Esophagus muscularis mucosa (tissue), 3 donors: ENCODE data around the gene LAMA1.

Source experiments
- POLR2AphosphoS5 ChIP-seq, 2 donors: sonication (generic); formaldehyde crosslinking; IDR thresholded peaks; one replicate each; pipeline ENCODE4 v1.6.1; 2017; ENCODE audit warnings: antibody characterized with exemption in 2 of 2
- TF ChIP-seq, protein P1 (sequence below), 3 experiments: fragments of 200-600 bp in 2 of 3; fragments of 450-650 bp in 1 of 3; sonication (generic) in 2 of 3; IDR thresholded peaks; one replicate each; pipeline ENCODE4 v1.5.1; 2017 to 2019; ENCODE audit warnings: antibody characterized with exemption in 3 of 3, mild to moderate bottlenecking in 2 of 3, moderate library complexity in 1 of 3

- TF ChIP-seq POLR2AphosphoS5 (IDR thresholded peaks at IDR 0.05) = no peak
- TF ChIP-seq, protein P1, sequence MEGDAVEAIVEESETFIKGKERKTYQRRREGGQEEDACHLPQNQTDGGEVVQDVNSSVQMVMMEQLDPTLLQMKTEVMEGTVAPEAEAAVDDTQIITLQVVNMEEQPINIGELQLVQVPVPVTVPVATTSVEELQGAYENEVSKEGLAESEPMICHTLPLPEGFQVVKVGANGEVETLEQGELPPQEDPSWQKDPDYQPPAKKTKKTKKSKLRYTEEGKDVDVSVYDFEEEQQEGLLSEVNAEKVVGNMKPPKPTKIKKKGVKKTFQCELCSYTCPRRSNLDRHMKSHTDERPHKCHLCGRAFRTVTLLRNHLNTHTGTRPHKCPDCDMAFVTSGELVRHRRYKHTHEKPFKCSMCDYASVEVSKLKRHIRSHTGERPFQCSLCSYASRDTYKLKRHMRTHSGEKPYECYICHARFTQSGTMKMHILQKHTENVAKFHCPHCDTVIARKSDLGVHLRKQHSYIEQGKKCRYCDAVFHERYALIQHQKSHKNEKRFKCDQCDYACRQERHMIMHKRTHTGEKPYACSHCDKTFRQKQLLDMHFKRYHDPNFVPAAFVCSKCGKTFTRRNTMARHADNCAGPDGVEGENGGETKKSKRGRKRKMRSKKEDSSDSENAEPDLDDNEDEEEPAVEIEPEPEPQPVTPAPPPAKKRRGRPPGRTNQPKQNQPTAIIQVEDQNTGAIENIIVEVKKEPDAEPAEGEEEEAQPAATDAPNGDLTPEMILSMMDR (IDR thresholded peaks at IDR 0.05) = no peak
These were observed 123.4 kb downstream of the LAMA1 start for GRCh38 chr18:6994056-6994770.
